Peyer's patch (tissue), 4 donors: Measurements from ENCODE around the gene SHOX. TPM values are rescaled to one million over a fixed set of nuclear protein-coding genes. Genes with fewer than 3 reads are reported as not detected.
"Not testable (repeated sequence)": the region's sequence is repeated elsewhere in the genome, so short reads cannot be mapped to it uniquely, and the experiment has no call there.

Experiments used
- DNase-seq, 3 donors: peaks; one replicate each; pipeline ENCODE4 v3.0.0-alpha.2; 2017 to 2019
- H3K27ac ChIP-seq, 4 donors: fragments of 200-600 bp; sonication (generic); one replicate each; pipeline ENCODE4 v1.5.1; 2016 to 2019
- H3K27me3 ChIP-seq, 2 donors: fragments of 200-600 bp; sonication (generic); one replicate each; pipeline ENCODE4 v1.5.1; 2019
- H3K36me3 ChIP-seq, 3 donors: fragments of 200-600 bp; sonication (generic); one replicate each; pipeline ENCODE4 v1.5.1; 2016 to 2019
- H3K4me1 ChIP-seq, 4 donors: fragments of 200-600 bp; sonication (generic); one replicate each; pipeline ENCODE4 v1.5.1; 2016 to 2019
- H3K4me3 ChIP-seq, 4 donors: fragments of 200-600 bp; sonication (generic); 1 replicate in 3 of 4; 2 replicates in 1 of 4; pipeline ENCODE4 v1.5.1; 2016 to 2019; ENCODE audit warnings: mild to moderate bottlenecking in 1 of 4
- H3K9me3 ChIP-seq, 4 donors: fragments of 200-600 bp; sonication (generic); one replicate each; pipeline ENCODE4 v1.5.1; 2016 to 2019; ENCODE audit warnings: mild to moderate bottlenecking in 1 of 4
- CTCF ChIP-seq, 6 experiments: fragments of 450-650 bp in 4 of 6; fragments of 200-600 bp in 2 of 6; sonication (generic) in 1 of 6; IDR thresholded peaks; one replicate each; pipeline ENCODE4 v1.5.1; 2017 to 2019; ENCODE audit warnings: antibody characterized with exemption in 6 of 6, mild to moderate bottlenecking in 3 of 6, moderate library complexity in 1 of 6
- POLR2A ChIP-seq, 2 donors: fragments of 450-650 bp; IDR thresholded peaks; one replicate each; pipeline ENCODE4 v1.5.1; 2017; ENCODE audit warnings: antibody characterized with exemption in 2 of 2, mild to moderate bottlenecking in 2 of 2, moderate library complexity in 2 of 2
- total RNA-seq, 4 donors: library from RNA; depleted of rRNA; stranded (reverse); fragments of >200 nt; gene quantifications; one replicate each; pipeline ENCODE4 v1.1.0, GENCODE V29; 2016

SHOX gene
- total RNA-seq, 4 donors from 2014 or later, result not detected

- H3K27me3 ChIP-seq, result no peaks in the 10 kb centered on the region
These were observed 16.5 kb upstream of the SHOX start for GRCh38 chrX:614136-614535.

DNA sequence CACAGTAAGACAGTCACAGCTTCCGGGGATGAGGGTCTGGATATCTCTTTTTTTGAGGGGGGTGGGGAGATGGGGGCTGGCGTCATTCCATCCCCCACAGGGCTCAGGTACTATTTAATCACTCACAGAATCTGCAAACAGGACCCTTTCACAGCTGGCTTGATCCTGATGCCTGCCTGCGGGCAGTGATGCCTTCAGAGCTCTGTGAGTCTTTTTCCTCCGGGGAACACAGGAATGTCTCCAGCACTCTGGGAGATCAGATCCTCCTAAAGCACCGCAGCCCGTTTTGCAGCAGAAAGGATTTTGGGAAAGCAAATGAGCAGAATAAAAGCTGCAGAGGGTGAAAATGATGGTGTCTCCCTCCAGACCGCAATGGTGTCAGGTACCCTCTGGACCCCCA lies 13.2 kb upstream of the SHOX start:
- H3K27ac ChIP-seq, result no peak overlapping the region
- H3K4me3 ChIP-seq, result no peak overlapping the region
- no peak for TF ChIP-seq CTCF (IDR thresholded peaks at IDR 0.05)
- no peak for TF ChIP-seq POLR2A (IDR thresholded peaks at IDR 0.05)
- H3K27me3 ChIP-seq, result no peaks in the 10 kb centered on the region
- no peak for DNase-seq
- peaks cover 0 to 8% (median 0%) of the 10 kb centered on the region in 4 donors for H3K9me3 ChIP-seq
- H3K36me3 ChIP-seq, result no peaks in the 10 kb centered on the region
- no peaks in the 10 kb centered on the region for H3K4me1 ChIP-seq

More at GRCh38 chrX:614136-614535, 16.5 kb upstream of the SHOX start:
- H3K4me1 ChIP-seq, result no peaks in the 10 kb centered on the region
- H3K4me3 ChIP-seq, result no peak overlapping the region
- H3K9me3 ChIP-seq, result peaks cover 0 to 6% (median 3%) of the 10 kb centered on the region in 4 donors
- DNase-seq, result no peak
- H3K36me3 ChIP-seq, result no peaks in the 10 kb centered on the region
- TF ChIP-seq CTCF (IDR thresholded peaks at IDR 0.05) (no peak), POLR2A (IDR thresholded peaks at IDR 0.05) (no peak)
- H3K27ac ChIP-seq, result no peak overlapping the region

- H3K36me3 ChIP-seq, result no peaks in the 10 kb centered on the region
- no peaks in the 10 kb centered on the region for H3K27me3 ChIP-seq
- DNase-seq, result no peak
- H3K9me3 ChIP-seq, result peaks cover 0 to 8% (median 0%) of the 10 kb centered on the region in 4 donors
- TF ChIP-seq POLR2A (IDR thresholded peaks at IDR 0.05) (no peak), CTCF (IDR thresholded peaks at IDR 0.05) (no peak)
- no peak overlapping the region for H3K27ac ChIP-seq
- H3K4me3 ChIP-seq, result no peak overlapping the region
- H3K4me1 ChIP-seq, result no peaks in the 10 kb centered on the region
These were observed 12.7 kb upstream of the SHOX start for GRCh38 chrX:617891-618290.

DNA sequence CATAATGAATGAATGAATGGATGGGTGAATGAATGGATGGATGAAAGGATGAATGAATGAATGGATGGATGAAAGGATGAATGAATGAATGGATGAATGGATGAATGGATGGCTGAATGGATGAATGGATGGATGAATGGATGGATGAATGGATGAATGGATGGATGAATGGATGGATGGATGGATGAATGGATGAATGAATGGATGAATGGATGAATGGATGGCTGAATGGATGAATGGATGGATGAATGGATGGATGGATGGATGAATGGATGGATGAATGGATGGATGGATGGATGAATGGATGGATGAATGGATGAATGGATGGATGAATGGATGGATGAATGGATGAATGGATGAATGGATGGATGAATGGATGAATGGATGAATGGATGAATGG lies 12.3 kb upstream of the SHOX start:
- not testable (repeated sequence) for DNase-seq, H3K9me3 ChIP-seq, H3K36me3 ChIP-seq, H3K4me3 ChIP-seq, H3K27ac ChIP-seq, H3K4me1 ChIP-seq, H3K27me3 ChIP-seq

GRCh38 chrX:618761-619450 lies 11.7 kb upstream of the SHOX start:
- H3K27ac ChIP-seq, result no peak overlapping the region
- no peaks in the 10 kb centered on the region for H3K27me3 ChIP-seq
- TF ChIP-seq POLR2A (IDR thresholded peaks at IDR 0.05), result no peak
- no peak for TF ChIP-seq CTCF (IDR thresholded peaks at IDR 0.05)
- DNase-seq, result no peak
- no peaks in the 10 kb centered on the region for H3K36me3 ChIP-seq
- H3K4me3 ChIP-seq, result no peak overlapping the region
- H3K4me1 ChIP-seq, result no peaks in the 10 kb centered on the region
- peaks cover 0 to 8% (median 0%) of the 10 kb centered on the region in 4 donors for H3K9me3 ChIP-seq

GRCh38 chrX:619451-619811 lies 11.2 kb upstream of the SHOX start:
- H3K36me3 ChIP-seq, result no peaks in the 10 kb centered on the region
- H3K27ac ChIP-seq, result no peak overlapping the region
- H3K9me3 ChIP-seq, result peaks cover 0 to 8% (median 0%) of the 10 kb centered on the region in 4 donors
- H3K4me1 ChIP-seq, result peaks cover 0 to 4% (median 0%) of the 10 kb centered on the region in 4 donors
- no peaks in the 10 kb centered on the region for H3K27me3 ChIP-seq
- TF ChIP-seq POLR2A (IDR thresholded peaks at IDR 0.05) (no peak), CTCF (IDR thresholded peaks at IDR 0.05) (no peak)
- no peak overlapping the region for H3K4me3 ChIP-seq
- no peak for DNase-seq
